Measurements from ENCODE around the gene ST6GALNAC2. TPM values are rescaled to one million over a fixed set of nuclear protein-coding genes. Genes with fewer than 3 reads are reported as not detected.
A peak's percentile ranks its signal among the peaks of the same experiment; 100 is the strongest.
"Not testable (repeated sequence)": the region's sequence is repeated elsewhere in the genome, so short reads cannot be mapped to it uniquely, and the experiment has no call there.

ST6GALNAC2 gene
- total RNA-seq, 1 donor from 2014 or later = not detected

DNA sequence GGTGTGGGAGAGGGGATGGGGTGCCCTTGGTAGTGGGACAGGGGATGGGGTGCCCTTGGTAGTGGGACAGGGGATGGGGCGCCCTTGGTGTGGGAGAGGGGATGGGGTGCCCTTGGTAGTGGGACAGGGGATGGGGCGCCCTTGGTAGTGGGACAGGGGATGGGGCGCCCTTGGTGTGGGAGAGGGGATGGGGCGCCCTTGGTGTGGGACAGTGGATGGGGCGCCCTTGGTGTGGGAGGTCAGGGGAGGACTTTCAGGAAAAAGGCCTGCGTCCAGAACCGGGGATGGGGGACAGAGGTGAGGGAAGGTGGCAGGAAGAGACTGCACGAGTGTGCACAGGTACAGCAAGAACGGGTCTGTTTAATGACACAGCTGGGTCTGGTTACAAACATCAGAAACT lies 58.6 kb downstream of the ST6GALNAC2 start:
- DNase-seq = not testable (repeated sequence)

DNA sequence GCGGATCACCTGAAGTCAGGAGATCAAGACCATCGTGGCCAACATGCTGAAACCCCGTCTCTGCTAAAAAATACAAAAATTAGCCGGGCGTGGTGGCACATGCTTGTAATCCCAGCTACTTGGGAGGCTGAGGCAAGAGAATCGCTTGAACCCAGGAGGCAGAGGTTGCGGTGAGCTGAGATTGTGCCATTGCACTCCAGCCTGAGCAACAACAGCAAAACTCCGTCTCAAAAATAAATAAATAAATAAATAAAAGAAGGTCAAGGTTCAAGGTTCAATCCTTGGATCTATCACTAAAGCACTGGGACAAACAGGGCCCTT lies 60.2 kb downstream of the ST6GALNAC2 start:
- not testable (repeated sequence) for DNase-seq

DNA sequence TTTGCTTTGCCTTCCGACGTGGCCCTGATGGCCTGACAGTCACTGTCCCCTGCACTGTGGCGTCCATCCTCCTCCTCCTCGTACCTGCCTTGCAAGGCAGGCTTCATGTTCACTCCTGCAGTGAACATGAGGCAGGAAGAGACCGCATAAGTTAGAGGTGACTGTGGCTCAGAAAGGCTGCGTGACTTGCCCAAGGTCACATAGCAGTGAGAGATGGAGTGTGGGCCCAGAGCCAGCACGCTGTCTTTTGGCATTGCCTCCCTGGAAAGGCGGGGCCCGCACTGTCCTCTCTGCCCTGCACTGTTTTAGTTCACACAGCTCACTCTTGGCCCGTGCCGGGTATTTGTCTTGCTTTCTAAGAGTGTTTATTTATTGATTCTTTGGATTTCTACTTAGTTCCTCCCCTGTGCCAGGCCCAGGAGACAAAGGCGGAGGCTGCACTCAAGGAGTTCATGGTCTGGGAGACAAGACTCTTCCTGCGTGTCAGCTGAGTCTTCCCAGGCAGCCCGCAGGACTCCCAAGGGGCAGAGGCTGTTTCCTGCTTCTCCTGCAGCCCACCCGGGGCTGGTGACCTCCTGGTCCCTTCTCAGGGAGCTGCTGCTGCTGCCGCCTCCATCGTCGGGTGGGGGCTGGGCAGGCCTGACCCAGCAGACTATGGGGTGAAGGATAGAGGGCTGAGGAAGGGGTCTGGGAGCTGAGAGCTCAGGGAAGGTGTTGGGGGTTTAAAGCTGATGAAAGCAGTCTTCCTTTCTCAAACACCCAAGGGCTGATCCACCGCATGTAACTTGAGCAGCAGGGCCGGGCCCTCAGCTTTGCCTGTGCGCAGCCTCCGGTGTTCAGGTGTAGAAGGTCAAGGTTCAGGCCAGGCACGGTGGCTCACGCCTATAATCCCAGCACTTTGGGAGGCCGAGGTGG lies 60.8 kb downstream of the ST6GALNAC2 start:
- DNase-seq = no peak

DNA sequence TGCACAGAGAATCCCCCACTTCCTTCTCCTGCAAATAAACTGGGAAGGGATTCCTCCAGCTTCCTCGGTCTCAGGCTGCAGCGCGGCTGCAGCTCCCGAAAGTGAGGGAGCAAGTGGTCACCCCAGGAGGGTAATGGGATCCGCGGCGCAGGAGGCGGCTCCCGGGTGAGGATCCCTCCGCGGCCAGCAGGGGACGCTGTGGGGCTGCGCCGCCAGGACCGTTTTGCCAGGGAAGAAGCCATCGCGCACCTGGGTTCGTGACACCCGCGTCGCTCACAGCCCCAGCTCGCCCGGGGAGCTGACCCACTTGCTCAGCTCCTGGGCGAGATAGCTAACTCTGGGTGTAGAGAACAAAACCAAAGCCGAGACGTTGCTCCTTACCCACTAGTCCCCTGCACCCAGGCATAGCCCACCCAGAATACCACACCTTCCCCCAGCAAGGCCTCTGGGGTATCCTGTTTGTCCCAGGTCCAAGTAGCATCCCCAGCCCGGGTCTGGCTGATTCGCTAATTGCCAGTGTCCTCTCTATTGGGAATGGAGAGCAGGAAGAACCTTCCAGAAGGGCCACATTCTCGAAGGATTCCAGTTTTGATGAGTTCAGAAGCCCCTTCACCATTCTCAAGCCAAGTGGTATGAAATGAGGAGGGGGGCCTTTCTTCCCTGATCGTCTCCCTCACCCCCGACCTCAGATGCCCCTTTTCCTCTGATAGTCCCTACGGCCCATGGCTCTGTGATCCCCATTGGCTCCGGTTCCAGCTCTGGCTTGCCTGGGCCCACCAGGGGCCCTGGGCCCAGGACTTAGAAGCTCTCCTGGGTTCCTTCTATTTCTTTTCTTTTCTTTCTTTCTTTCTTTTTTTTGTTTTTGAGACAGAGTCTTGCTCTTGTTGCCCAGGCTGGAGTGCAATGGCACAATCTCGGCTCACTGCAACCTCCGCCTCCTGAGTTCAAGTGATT lies 62.3 kb downstream of the ST6GALNAC2 start:
- DNase-seq = peak; percentile 32

DNA sequence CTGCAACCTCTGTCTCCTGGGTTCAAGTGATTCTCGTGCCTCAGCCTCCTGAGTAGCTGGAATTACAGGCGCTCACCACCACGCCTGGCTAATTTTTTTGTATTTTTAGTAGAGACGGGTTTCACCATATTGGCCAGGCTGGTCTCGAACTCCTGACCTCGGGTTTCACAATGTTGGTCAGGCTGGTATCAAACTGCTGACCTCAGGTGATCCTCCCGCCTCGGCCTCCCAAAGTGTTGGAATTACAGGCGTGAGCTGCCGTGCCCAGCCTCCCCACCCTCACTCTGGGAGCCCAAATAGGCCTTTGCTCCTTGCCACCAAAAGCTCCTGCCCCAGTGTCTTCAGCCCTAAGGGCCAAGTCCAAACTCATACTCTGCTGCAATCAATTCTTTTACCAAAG lies 64.0 kb downstream of the ST6GALNAC2 start:
- DNase-seq = not testable (repeated sequence)

DNA sequence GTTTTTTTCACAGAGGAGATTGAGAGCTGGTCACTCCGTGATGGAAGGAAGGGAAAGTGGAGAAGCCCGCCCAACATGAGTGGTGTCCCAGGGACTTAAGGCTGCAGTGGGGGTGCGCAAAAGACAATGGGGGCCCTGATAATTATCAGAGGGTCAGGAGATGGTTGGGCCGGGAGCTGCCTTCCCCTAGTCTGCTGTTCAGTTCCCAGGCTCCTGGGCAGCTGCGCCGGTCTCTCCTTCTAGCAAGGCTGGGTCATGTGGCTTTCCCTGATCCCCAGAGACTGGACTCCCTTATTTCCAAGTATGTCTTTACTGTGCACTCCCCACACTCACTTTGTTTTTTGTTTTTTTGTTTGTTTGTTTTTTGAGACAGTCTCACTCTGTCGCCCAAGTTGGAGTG lies 64.4 kb downstream of the ST6GALNAC2 start:
- no peak for DNase-seq

DNA sequence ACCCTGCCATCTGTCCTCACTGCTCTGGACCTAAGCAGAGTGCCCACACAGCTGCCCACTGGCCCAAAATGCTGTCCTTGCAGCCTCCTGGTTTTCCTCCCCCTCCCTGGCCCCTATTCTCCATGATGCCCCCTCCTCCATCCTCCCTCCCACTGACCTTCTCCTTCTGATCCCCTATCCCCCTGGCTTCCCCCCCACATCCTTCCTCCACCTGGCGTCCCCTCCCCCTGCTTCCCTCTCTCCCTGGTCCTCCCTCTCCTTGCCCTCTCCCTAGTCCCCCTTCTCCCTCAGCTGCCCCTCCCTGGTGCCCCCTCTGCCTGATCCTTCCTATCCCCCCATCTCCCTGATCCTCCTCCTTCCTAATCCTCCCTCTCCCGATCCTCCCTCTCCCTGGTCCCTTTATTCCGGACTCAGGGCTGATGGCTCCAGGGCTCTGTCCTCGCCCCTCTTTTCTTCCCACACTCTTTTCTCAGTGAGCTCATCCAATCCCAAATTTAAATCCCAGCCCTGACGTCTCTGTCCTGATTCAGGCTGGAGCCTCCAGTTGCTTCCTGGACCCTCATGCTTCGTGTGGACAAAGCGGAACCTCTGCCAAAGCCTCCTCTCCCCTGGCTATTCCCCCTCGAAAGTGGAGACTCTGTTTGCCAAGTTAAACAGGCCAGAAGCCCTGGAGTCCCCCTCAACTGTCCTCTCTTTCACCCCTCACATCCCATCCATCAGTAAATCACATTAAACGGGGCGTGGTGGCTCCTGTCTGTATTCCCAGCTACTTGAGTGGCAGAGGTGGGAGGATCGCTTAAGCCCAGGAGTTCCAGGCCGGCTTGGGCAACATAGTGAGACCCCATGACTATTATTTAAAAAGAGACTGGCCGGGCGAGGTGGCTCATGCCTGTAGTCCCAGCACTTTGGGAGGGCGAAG lies 66.4 kb downstream of the ST6GALNAC2 start:
- no peak for DNase-seq

DNA sequence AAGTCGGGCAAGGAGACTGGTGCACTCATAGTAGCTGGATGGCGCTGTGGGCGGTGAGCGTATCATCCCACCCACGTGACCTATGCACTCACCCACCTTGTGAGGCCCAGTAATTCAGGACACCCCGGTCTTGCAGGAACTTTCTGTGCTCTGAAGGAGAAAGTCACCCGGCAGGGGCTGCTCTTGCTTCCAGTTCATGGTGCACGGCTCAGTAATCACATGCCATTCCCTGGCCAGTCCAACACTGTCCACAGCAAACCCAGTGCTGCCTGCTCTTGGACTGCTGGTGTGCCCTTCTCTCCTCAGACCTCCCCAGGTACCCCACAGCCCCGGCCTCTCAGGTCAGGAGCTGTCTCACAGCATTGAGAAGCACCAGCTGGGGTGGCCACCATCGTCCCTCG lies 68.0 kb downstream of the ST6GALNAC2 start:
- DNase-seq = no peak

Small RNA genes within 50 kb of the gene (small RNA-seq; reads per million reads assigned to genes)
- gene AC015802.2 (not detected), gene SNORD1A (not detected), gene SNORD1B (212 reads per million, percentile 97 among the genes with 10 or more reads in this experiment)

Other genes starting within 250 kb of the ST6GALNAC2 start
- 44.6 TPM for gene PRPSAP1, start 231.9 kb downstream of the ST6GALNAC2 start, total RNA-seq
- 0.78 TPM for gene SPHK1, start 201.3 kb downstream of the ST6GALNAC2 start, total RNA-seq
- 30.3 TPM for gene UBE2O, start 132.7 kb downstream of the ST6GALNAC2 start, total RNA-seq
- not detected for gene AANAT, start 118.3 kb downstream of the ST6GALNAC2 start, total RNA-seq
- 2.2 TPM for gene RHBDF2, start 84.4 kb downstream of the ST6GALNAC2 start, total RNA-seq
- gene CYGB, start 48.2 kb downstream of the ST6GALNAC2 start, total RNA-seq = 1.2 TPM
- gene PRCD, start 45.8 kb downstream of the ST6GALNAC2 start, total RNA-seq = 1.9 TPM
- 1.7 TPM for gene ST6GALNAC1, start 57.9 kb upstream of the ST6GALNAC2 start, total RNA-seq
- 34.6 TPM for gene MXRA7, start 125.1 kb upstream of the ST6GALNAC2 start, total RNA-seq
- gene JMJD6, start 140.7 kb upstream of the ST6GALNAC2 start, total RNA-seq = 20.0 TPM
- gene METTL23, start 141.0 kb upstream of the ST6GALNAC2 start, total RNA-seq = 17.8 TPM
- gene SRSF2, start 151.5 kb upstream of the ST6GALNAC2 start, total RNA-seq = 87.7 TPM
- 61.3 TPM for gene MFSD11, start 152.3 kb upstream of the ST6GALNAC2 start, total RNA-seq

Data from occipital lobe (tissue), 3 donors.